GM12872 (cell line): ENCODE results near the gene RFX4.

Source experiments
- TF ChIP-seq, protein P1 (sequence below): IDR thresholded peaks from 3 replicates; pipeline ENCODE4 v1.5.1; 2011; ENCODE audit warnings: low read depth, mild to moderate bottlenecking, low read length, moderate library complexity; ENCODE audit not compliant: insufficient read depth

The RFX4 gene

DNA sequence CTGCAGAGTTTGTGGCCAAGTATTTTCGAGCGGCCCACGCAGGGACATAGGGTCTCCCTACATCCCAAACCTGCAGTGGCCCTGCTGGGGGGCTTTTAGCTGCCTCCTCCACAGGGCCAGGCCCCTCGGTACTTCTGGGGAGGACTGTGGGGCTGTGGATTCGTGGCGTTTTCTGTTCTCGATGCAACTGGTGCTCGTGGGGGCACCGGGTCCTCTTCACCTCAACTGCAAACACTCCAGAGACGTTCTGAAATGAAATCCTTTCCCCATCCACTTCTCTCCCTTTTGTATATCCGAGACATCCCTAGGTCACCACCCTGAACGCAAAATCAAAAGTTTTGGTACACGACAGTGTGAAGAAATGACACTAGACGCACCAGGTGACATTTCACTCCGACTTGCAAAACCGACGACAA is 2.3 kb downstream of the RFX4 start:
- TF ChIP-seq, protein P1, sequence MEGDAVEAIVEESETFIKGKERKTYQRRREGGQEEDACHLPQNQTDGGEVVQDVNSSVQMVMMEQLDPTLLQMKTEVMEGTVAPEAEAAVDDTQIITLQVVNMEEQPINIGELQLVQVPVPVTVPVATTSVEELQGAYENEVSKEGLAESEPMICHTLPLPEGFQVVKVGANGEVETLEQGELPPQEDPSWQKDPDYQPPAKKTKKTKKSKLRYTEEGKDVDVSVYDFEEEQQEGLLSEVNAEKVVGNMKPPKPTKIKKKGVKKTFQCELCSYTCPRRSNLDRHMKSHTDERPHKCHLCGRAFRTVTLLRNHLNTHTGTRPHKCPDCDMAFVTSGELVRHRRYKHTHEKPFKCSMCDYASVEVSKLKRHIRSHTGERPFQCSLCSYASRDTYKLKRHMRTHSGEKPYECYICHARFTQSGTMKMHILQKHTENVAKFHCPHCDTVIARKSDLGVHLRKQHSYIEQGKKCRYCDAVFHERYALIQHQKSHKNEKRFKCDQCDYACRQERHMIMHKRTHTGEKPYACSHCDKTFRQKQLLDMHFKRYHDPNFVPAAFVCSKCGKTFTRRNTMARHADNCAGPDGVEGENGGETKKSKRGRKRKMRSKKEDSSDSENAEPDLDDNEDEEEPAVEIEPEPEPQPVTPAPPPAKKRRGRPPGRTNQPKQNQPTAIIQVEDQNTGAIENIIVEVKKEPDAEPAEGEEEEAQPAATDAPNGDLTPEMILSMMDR = no peak

DNA sequence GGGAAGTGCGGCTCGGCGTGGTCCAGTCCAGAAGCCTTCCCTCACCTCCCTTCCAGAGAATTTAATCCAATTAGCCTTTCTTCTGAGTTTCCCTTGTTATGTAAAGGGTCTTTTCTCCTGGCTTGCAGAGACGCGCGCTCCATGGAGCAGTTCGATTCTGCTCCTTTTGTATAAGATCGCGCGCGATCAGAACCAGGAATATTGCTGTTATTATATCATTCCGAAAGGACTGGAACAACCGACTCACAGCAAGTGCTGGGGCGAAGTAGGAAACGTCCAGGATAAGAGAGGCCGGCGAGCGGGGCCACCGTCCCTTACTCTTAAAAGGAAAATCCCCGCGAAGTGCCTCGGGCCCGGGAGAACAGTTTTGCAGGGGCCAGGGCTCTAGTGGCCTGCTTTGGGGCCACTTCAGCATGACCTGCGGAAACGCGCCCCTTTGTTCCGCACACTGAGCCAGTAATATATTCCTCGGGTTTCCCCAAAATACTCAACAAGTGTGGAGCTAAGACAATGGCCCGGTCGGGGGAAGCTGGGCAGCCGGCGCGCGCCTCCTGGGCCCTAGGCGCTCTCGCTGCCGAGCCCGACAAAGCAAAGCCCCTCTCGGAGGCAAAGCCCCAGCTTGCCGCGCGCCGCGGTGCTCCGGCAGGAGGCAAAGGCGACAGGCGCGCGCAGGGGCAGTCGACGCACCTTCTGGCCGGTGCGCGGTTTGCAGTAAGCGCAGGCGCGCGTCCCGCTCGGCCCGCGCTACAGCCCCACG is 2.9 kb downstream of the RFX4 start:
- TF ChIP-seq, protein P1 = no peak

DNA sequence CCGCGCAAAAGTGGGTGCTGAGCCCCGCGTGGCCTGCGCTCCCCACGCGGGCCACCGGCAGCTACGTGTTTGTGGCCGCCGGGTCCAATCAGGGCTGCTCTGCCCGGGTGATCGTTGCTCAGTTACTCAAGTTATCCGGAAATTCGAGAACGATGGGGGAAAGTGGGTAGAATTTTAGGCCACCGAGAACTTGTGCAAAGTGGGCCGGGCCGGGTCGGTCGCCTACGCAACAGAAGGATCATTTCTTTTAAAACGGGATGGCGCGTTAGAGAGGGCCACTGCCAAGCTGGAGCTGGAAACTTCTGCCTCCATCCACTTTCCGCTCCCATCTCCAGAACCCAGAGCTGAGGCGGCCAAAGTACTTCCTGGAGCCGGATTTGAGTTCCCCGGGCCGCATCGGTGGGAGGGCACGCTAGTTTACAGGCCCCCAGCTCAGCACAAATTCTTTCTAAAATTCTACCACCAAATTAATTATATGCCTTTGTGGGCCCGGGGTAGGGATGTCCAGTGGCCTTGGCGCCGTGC is 3.5 kb downstream of the RFX4 start:
- TF ChIP-seq, protein P1 = no peak

DNA sequence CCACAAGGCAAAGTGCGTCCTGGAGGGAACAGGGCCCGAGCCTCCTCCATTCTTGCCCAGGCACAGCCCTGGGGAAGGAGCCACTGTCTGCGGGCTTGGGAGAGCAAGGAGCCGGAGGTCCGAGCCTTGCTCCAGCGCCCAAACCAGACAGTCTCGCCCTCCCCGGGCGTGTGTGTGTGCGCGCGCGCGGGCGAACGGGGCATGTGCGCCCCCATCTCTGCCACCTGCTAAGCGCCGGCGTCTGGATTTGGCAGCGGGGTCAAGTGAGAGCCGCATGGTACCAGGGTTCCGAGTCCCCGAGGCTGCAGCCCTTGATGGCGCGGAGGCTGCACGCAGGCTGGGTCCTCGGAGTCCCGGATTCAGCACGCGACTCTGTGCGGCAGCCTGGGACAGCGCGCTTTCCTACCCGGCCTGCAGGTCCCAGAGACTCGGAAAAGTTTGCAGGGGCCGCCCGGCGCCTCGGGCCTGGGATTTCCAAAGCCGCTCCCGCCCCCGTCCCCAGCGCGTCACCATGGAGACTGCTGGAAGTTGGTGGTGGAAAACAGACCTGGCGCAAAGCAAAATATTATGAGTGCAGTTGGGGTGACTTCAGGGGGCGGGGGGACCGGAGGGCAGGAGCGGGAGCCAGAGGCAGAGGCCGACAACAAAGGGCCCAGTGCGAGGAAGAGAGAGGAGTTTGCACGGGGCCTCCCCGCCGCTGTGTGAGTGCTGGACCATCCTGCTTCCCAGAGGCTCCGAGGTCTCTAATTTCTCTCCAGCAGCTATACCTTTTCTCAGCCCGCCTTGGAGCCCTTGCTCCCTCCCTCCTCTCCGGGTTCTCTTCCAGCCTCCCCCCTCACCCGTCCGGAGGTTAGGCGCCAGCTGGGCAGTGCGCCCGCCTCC is 4.2 kb downstream of the RFX4 start:
- TF ChIP-seq, protein P1 = no peak

DNA sequence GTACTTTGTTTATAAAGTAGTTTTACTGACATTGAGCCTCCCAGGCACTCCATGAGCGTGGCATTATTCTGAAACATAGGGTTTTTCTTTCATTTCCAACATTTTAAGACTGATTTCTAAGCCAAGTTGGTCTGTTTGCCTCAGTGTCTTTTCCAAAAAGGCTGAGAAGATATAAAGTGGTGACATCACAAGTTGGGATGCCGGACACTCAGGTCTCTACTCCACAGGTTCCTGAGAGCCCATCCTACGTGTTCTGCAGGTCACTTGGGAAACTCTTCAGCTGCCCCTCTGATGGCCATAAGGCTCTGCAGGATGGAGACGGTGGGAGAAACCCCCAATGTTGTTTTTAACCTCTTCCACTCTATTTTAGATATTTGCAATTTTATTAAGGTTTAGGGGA is 6.0 kb downstream of the RFX4 start:
- TF ChIP-seq, protein P1 = no peak

DNA sequence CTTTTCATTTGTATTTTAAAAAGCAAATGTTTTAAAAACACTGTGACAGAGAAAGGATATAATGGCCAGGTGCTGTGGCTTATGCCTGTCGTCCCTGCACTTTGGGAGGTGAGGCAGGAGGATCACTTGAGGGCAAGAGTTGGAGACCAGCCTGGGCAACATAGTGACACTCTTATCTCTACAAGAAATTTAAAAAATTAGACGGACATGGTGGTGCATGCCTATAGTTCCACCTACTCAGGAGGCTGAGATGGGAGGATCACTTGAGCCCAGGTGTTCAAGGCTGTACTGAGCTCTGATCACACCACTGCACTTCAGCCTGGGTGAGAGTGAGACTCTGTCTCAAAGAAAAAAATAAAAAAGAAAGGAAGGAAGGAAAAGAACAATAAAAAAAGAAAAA is 7.8 kb downstream of the RFX4 start:
- TF ChIP-seq, protein P1 = no peak

DNA sequence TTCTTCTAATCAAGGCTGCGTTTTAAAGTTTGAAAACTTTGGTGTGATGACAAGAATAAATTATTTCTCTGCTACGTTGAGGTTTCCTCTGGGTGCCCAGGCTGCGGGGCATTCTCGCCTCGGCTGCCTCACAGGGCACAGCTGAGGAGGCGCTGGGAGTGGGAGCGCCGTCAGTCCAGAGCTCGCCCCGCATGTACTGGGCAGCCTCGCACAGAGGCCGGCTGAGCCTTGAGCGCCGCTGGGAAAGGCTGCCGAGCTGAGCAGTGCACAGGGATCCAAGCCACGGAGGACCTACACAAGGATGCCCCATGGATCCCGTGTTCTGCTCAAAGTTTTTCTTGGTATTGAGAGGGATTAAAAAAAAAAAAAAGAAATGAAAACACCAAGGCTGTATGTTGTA is 11.6 kb downstream of the RFX4 start:
- TF ChIP-seq, protein P1 = no peak
